ENCODE measurements around the gene LRRTM4. TPM values are rescaled to one million over a fixed set of nuclear protein-coding genes. Genes with fewer than 3 reads are reported as not detected.

LRRTM4 gene
- total and polyA plus RNA-seq, 8 donors: 0.15 to 1.3 (median 0.28) TPM; not detected in 1

- H3K36me3 ChIP-seq: no peaks in the 10 kb centered on the region
- H3K9me3 ChIP-seq: no peaks in the 10 kb centered on the region
- FAIRE-seq: no peak
- H3K4me3 ChIP-seq: no peak overlapping the region
- no peaks in the 10 kb centered on the region for H3K27me3 ChIP-seq
- H3K27ac ChIP-seq: no peak overlapping the region
- intact Hi-C loops (cut with DNase I): no loop called here
- no peak for DNase-seq
- no peak for TF ChIP-seq CTCF (IDR thresholded peaks at IDR 0.05)
- 76 to 91% methylated on average over 2 of the region's 2 CpGs for WGBS, 2 donors
- ATAC-seq: no peak
- no peaks in the 10 kb centered on the region for H3K4me1 ChIP-seq
Measured at GRCh38 chr2:77201755-77202154, 320.4 kb downstream of the LRRTM4 start.

DNA sequence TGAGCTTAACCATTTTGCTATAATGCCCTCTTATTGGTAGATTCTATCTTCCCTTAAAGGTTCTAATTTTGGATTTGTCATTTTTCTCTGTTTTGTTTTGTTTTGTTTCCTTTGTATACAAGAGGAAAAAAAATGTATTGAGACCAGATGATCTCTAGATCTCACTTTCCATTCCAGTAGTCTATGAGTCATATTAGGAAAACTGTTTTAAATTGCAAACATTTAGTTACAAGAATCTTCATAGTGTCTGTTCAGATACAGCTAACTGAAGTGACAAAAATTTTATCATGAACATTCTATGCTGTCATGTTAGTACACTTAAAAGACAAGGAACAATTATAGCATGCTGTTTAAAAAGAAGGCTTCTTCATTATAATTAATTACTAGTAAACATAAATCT is 322.8 kb downstream of the LRRTM4 start:
- Histone ChIP-seq H3K36me3 (no peaks in the 10 kb centered on the region), H3K27ac (no peak overlapping the region), H3K9me3 (no peaks in the 10 kb centered on the region), H3K4me1 (no peaks in the 10 kb centered on the region), H3K27me3 (no peaks in the 10 kb centered on the region), H3K4me3 (no peak overlapping the region)
- ATAC-seq (no peak), DNase-seq (no peak), FAIRE-seq (no peak)
- intact Hi-C loops (cut with DNase I): no loop called here
- no peak for TF ChIP-seq CTCF (IDR thresholded peaks at IDR 0.05)

- FAIRE-seq (no peak), DNase-seq (no peak), ATAC-seq (no peak)
- intact Hi-C loops (cut with DNase I): no loop called here
- H3K36me3 ChIP-seq: no peaks in the 10 kb centered on the region
- H3K27me3 ChIP-seq: no peaks in the 10 kb centered on the region
- TF ChIP-seq CTCF (IDR thresholded peaks at IDR 0.05): no peak
- H3K9me3 ChIP-seq: no peaks in the 10 kb centered on the region
- no peaks in the 10 kb centered on the region for H3K4me1 ChIP-seq
- H3K4me3 ChIP-seq: no peak overlapping the region
- H3K27ac ChIP-seq: no peak overlapping the region
- 79 to 87% methylated on average over 4 of the region's 4 CpGs for WGBS, 2 donors
Measured at GRCh38 chr2:77193858-77194448, 328.2 kb downstream of the LRRTM4 start.

DNA sequence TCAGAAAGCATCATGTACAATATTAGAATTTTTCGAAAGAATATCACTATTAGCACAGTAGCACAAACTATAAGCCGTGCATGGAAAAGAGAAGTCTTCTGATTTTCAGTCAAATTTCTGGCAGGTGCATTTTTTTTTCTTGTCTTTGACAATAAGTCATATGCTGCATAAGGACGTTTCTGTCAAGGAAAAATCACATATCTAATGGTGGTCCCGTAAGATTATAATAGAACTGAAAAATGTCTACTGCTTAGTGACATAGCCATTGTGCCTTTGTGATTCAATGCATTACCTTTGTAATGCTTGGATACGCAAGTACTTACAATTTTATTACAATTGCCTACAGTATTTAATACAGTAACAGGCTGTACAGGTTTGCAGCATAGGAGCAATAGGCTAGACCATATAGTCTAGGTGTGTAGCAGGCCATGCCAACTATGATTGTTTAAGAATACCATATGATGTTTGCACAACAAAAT is 329.3 kb downstream of the LRRTM4 start:
- H3K27me3 ChIP-seq: no peaks in the 10 kb centered on the region
- intact Hi-C loops (cut with DNase I): no loop called here
- ATAC-seq: no peak
- no peaks in the 10 kb centered on the region for H3K4me1 ChIP-seq
- no peaks in the 10 kb centered on the region for H3K9me3 ChIP-seq
- H3K36me3 ChIP-seq: no peaks in the 10 kb centered on the region
- TF ChIP-seq CTCF (IDR thresholded peaks at IDR 0.05): no peak
- 85 to 87% methylated on average over 5 of the region's 5 CpGs for WGBS, 2 donors
- H3K4me3 ChIP-seq: no peak overlapping the region
- FAIRE-seq: no peak
- no peak for DNase-seq
- H3K27ac ChIP-seq: no peak overlapping the region

GRCh38 chr2:77191665-77192064 is 330.5 kb downstream of the LRRTM4 start:
- no peak for DNase-seq
- TF ChIP-seq CTCF (IDR thresholded peaks at IDR 0.05): no peak
- 0 to 43% methylated on average over 1 of the region's 1 CpG for WGBS, 2 donors
- Histone ChIP-seq H3K4me1 (no peaks in the 10 kb centered on the region), H3K27me3 (no peaks in the 10 kb centered on the region), H3K27ac (no peak overlapping the region), H3K9me3 (no peaks in the 10 kb centered on the region), H3K36me3 (no peaks in the 10 kb centered on the region), H3K4me3 (no peak overlapping the region)
- no peak for FAIRE-seq
- ATAC-seq: peak in 2 of 4 donors; percentile 53 to 54
- intact Hi-C loops (cut with DNase I): no loop called here

Data from pancreas (tissue), 10 donors.